Panc1 (cell line): ENCODE measurements around the gene KRTAP10-10. TPM values are rescaled to one million over a fixed set of nuclear protein-coding genes. Genes with fewer than 3 reads are reported as not detected.

ENCODE experiments used
- ATAC-seq: fragments of 200-7000 bp; cut with Tn5 transposase; 2 replicates; pipeline ENCODE4 v1.9.1; 2020; ENCODE audit warnings: mild to moderate bottlenecking, moderate library complexity
- BruUV-seq: library from RNA; stranded (reverse); fragments of 400-500 nt; replicated peaks from 2 replicates; lab custom pipeline; 2021; lab: Mats Ljungman, UMichigan
- CTCF ChIA-PET: fragments of 300-600 bp; sonication (Branson Sonifier 250); formaldehyde crosslinking; loops from one replicate; lab custom pipeline; 2022; ENCODE audit warnings: antibody characterized with exemption; lab: Charles Lee
- POLR2A ChIA-PET: fragments of 300-600 bp; sonication (Branson Sonifier 250); formaldehyde crosslinking; loops from one replicate; lab custom pipeline; 2022; ENCODE audit warnings: antibody characterized with exemption; lab: Charles Lee
- DNase-seq: peaks from one replicate; pipeline ENCODE4 v3.0.0-alpha.2; 2010; ENCODE audit warnings: low read depth, low spot score
- H3K27ac ChIP-seq: 2 replicates; pipeline ENCODE4 v1.5.1; 2011; ENCODE audit warnings: mild to moderate bottlenecking, low read length, inconsistent platforms
- H3K27me3 ChIP-seq: fragments of 200-500 bp; sonication (Bioruptor generic); 2 replicates; pipeline ENCODE4 v1.6.0; 2014; ENCODE audit warnings: low read length, inconsistent platforms; ENCODE audit not compliant: control insufficient read depth, insufficient read depth
- H3K36me3 ChIP-seq: fragments of 200-500 bp; sonication (Bioruptor generic); 2 replicates; pipeline ENCODE4 v1.5.1; 2014; ENCODE audit warnings: inconsistent platforms, mild to moderate bottlenecking, low read length, moderate library complexity; ENCODE audit not compliant: control insufficient read depth, insufficient read depth
- H3K4me1 ChIP-seq: 2 replicates; pipeline ENCODE4 v1.5.1; 2011; ENCODE audit warnings: inconsistent platforms, mild to moderate bottlenecking, low read length, moderate library complexity; ENCODE audit not compliant: control insufficient read depth, insufficient read depth
- H3K4me3 ChIP-seq, 2 experiments: 2 replicates each; pipeline ENCODE4 v1.5.1; 2011 to 2012; ENCODE audit warnings: low read depth in 2 of 2, low read length in 2 of 2, mild to moderate bottlenecking in 2 of 2, inconsistent platforms in 1 of 2, moderate library complexity in 1 of 2
- H3K9me3 ChIP-seq: fragments of 200-500 bp; sonication (Bioruptor generic); 2 replicates; pipeline ENCODE4 v1.5.1; 2014; ENCODE audit warnings: low read depth, mild to moderate bottlenecking, inconsistent platforms, low read length, moderate library complexity; ENCODE audit not compliant: control insufficient read depth, insufficient read depth
- CTCF ChIP-seq: fragments of 450-650 bp; IDR thresholded peaks from 2 replicates; pipeline ENCODE4 v1.5.1; 2017; ENCODE audit warnings: mild to moderate bottlenecking
- POLR2AphosphoS5 ChIP-seq: IDR thresholded peaks from 2 replicates; pipeline ENCODE4 v1.6.1; 2012; ENCODE audit warnings: mild to moderate bottlenecking, low read depth, low read length, moderate library complexity
- REST ChIP-seq, 2 experiments: IDR thresholded peaks; 2 replicates each; pipeline ENCODE4 v1.6.1; 2011 to 2012; ENCODE audit warnings: low read depth in 2 of 2, control low read depth in 1 of 2, low read length in 1 of 2, mild to moderate bottlenecking in 1 of 2, moderate library complexity in 1 of 2; ENCODE audit not compliant: insufficient read depth in 1 of 2
- SIN3A ChIP-seq: IDR thresholded peaks from 2 replicates; pipeline ENCODE4 v1.6.1; 2012; ENCODE audit warnings: low read depth, mild to moderate bottlenecking, low read length, moderate library complexity, borderline replicate concordance; ENCODE audit not compliant: insufficient read depth
- TCF7L2 ChIP-seq: IDR thresholded peaks from 2 replicates; pipeline ENCODE4 v1.6.1; 2011; ENCODE audit warnings: mild to moderate bottlenecking, low read depth, low read length, inconsistent platforms
- in situ Hi-C: cut with HindIII; loops from 2 replicates; pipeline ENCODE4 v1.10.0; 2016; ENCODE audit warnings: low sequenced_read_pairs, low pct_unique_long_range_greater_than_20kb
- intact Hi-C: fragments of 100-400 bp; cut with micrococcal nuclease; formaldehyde crosslinking; loops from one replicate; pipeline ENCODE4 v1.10.0; 2022; ENCODE audit not compliant: unreplicated experiment
- total RNA-seq: library from RNA; stranded (reverse); gene quantifications from one replicate; pipeline ENCODE4 v1.2.1, GENCODE V29; 2021; ENCODE audit not compliant: unreplicated experiment

Gene KRTAP10-10
- total RNA-seq, 1 experiment from 2014 or later: not detected

DNA sequence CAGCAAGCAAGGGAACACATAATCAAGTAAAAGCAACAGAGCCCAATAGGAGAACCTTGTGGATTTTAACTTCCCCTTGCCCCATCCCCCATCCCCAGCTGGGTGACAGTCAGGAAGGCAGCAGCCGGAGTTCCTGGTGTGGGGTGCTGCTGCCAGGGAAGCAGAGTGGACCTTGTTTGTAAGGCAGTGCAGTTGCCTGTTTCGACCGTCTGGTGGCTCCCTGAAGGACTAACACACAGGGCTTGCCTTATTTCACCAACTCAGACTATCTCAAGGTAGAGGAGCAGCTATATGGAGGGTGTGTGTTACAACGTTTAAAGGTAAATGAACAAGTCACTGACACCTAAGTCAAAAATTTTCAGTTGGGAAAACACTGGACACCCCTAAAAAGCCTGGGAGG, 18.7 kb upstream of the KRTAP10-10 start:
- peaks cover 2% of the 10 kb centered on the region; the same call in 1 of the 2 replicates for H3K9me3 ChIP-seq
- H3K4me1 ChIP-seq: no peaks in the 10 kb centered on the region
- no peak overlapping the region for H3K4me3 ChIP-seq
- TF ChIP-seq CTCF (peak; percentile 17; the same call in 1 of the 2 replicates), TCF7L2 (no peak)
- ATAC-seq: no peak
- ChIA-PET POLR2A (no interaction called here), CTCF (no interaction called here)
- in situ Hi-C loops: no loop called here
- no peak overlapping the region for H3K27ac ChIP-seq
- H3K36me3 ChIP-seq: no peaks in the 10 kb centered on the region
- intact Hi-C loops: no loop called here
- H3K27me3 ChIP-seq: no peaks in the 10 kb centered on the region
- DNase-seq: no peak
- no TSS peak for BruUV-seq

GRCh38 chr21:44618909-44619308, 18.2 kb upstream of the KRTAP10-10 start:
- ChIA-PET POLR2A (no interaction called here), CTCF (no interaction called here)
- Histone ChIP-seq H3K9me3 (peaks cover 5% of the 10 kb centered on the region; the same call in 1 of the 2 replicates), H3K4me3 (no peak overlapping the region), H3K36me3 (no peaks in the 10 kb centered on the region), H3K27ac (no peak overlapping the region), H3K4me1 (no peaks in the 10 kb centered on the region), H3K27me3 (no peaks in the 10 kb centered on the region)
- no TSS peak for BruUV-seq
- in situ Hi-C loops (no loop called here), intact Hi-C loops (no loop called here)
- DNase-seq: no peak
- no peak for ATAC-seq
- TF ChIP-seq POLR2AphosphoS5: no peak

DNA sequence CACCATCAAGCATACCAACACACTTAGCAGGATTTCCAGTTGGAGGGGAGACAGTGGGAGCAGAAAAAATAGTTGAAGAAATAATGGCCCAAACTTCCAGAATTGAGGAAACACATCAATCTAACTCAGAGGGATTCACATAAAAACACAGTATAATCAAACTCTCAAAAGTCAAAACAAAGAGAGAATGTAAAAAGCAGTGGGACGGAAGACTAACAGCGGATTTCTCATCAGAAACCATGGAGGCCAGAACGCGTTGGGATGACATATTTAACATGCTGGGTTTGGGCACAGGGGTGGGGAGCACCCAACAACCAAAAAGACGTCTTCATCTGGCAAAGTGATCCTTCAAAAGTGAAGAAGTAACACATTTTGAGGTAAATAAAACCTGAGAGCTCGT, 17.3 kb upstream of the KRTAP10-10 start:
- intact Hi-C loops: no loop called here
- in situ Hi-C loops: no loop called here
- TF ChIP-seq TCF7L2 (no peak), SIN3A (no peak), CTCF (no peak), POLR2AphosphoS5 (no peak), REST (IDR thresholded peaks at IDR 0.05; ENCODE audit: insufficient read depth in 1 of 2, low read depth in 2 of 2, low read length in 1 of 2) (no peak)
- no peaks in the 10 kb centered on the region for H3K4me1 ChIP-seq
- H3K27me3 ChIP-seq: no peaks in the 10 kb centered on the region
- H3K36me3 ChIP-seq: no peaks in the 10 kb centered on the region
- ATAC-seq (no peak), DNase-seq (no peak)
- H3K9me3 ChIP-seq: peaks cover 7% of the 10 kb centered on the region; the same call in 1 of the 2 replicates
- no peak overlapping the region for H3K4me3 ChIP-seq
- no peak overlapping the region for H3K27ac ChIP-seq
- BruUV-seq: no TSS peak
- POLR2A ChIA-PET: no interaction called here
- CTCF ChIA-PET: no interaction called here
